DMS79 (cell line): ENCODE measurements around the gene EXOC6.
"Not testable (repeated sequence)": the region's sequence is repeated elsewhere in the genome, so short reads cannot be mapped to it uniquely, and the experiment has no call there.

ENCODE experiments used
- DNase-seq: peaks from one replicate; lab custom pipeline; 2025; lab: John Stamatoyannopoulos, UW

The EXOC6 gene

GRCh38 chr10:92880917-92881316 lies 32.6 kb downstream of the EXOC6 start:
- no peak for DNase-seq

- no peak for DNase-seq
Measured at GRCh38 chr10:92886334-92886961, 38.1 kb downstream of the EXOC6 start.

GRCh38 chr10:92890471-92890870 lies 42.2 kb downstream of the EXOC6 start:
- DNase-seq, result no peak

GRCh38 chr10:92891885-92892690 lies 43.8 kb downstream of the EXOC6 start:
- DNase-seq, result no peak

GRCh38 chr10:92892691-92893054 lies 44.4 kb downstream of the EXOC6 start:
- DNase-seq, result no peak

GRCh38 chr10:92894081-92894655 lies 45.8 kb downstream of the EXOC6 start:
- no peak for DNase-seq

GRCh38 chr10:92897916-92898315 lies 49.6 kb downstream of the EXOC6 start:
- no peak for DNase-seq

GRCh38 chr10:92901819-92902251 lies 53.5 kb downstream of the EXOC6 start:
- no peak for DNase-seq

- DNase-seq, result no peak
Measured at GRCh38 chr10:92903633-92904032, 55.3 kb downstream of the EXOC6 start.

- no peak for DNase-seq
Measured at GRCh38 chr10:92907280-92907679, 59.0 kb downstream of the EXOC6 start.

GRCh38 chr10:92912631-92913030 lies 64.3 kb downstream of the EXOC6 start:
- DNase-seq, result not testable (repeated sequence)

- DNase-seq, result no peak
Measured at GRCh38 chr10:92913973-92914372, 65.7 kb downstream of the EXOC6 start.

- no peak for DNase-seq
Measured at GRCh38 chr10:92914478-92915325, 66.4 kb downstream of the EXOC6 start.

GRCh38 chr10:92915892-92916291 lies 67.6 kb downstream of the EXOC6 start:
- no peak for DNase-seq

GRCh38 chr10:92916433-92916832 lies 68.1 kb downstream of the EXOC6 start:
- no peak for DNase-seq

- no peak for DNase-seq
Measured at GRCh38 chr10:92918603-92919002, 70.3 kb downstream of the EXOC6 start.

GRCh38 chr10:92920866-92921265 lies 72.5 kb downstream of the EXOC6 start:
- no peak for DNase-seq

GRCh38 chr10:92923416-92923815 lies 75.1 kb downstream of the EXOC6 start:
- no peak for DNase-seq

GRCh38 chr10:92929896-92930295 lies 81.6 kb downstream of the EXOC6 start:
- DNase-seq, result no peak

GRCh38 chr10:92931597-92931996 lies 83.3 kb downstream of the EXOC6 start:
- no peak for DNase-seq

- DNase-seq, result no peak
Measured at GRCh38 chr10:92937876-92938275, 89.6 kb downstream of the EXOC6 start.

GRCh38 chr10:92938841-92939240 lies 90.5 kb downstream of the EXOC6 start:
- no peak for DNase-seq
